Smooth muscle cell (in vitro differentiated cells): ENCODE data around the gene GPATCH4. TPM values are rescaled to one million over a fixed set of nuclear protein-coding genes. Genes with fewer than 3 reads are reported as not detected.

Experiments
- DNase-seq: peaks from one replicate; lab custom pipeline; 2025; ENCODE audit not compliant: unreplicated experiment; lab: John Stamatoyannopoulos, UW
- H2AFZ ChIP-seq: fragments of 200-600 bp; sonication (generic); 2 replicates; pipeline ENCODE4 v1.6.0; 2016; ENCODE audit warnings: antibody characterized with exemption, low read depth, mild to moderate bottlenecking
- H3F3A ChIP-seq: fragments of 200-600 bp; sonication (generic); 2 replicates; pipeline ENCODE4 v1.6.0; 2017; ENCODE audit warnings: antibody characterized with exemption, low read depth
- H3K27ac ChIP-seq: fragments of 200-600 bp; sonication (generic); 2 replicates; pipeline ENCODE4 v1.5.1; 2016; ENCODE audit warnings: low read depth, mild to moderate bottlenecking
- H3K27me3 ChIP-seq: fragments of 200-600 bp; sonication (generic); 2 replicates; pipeline ENCODE4 v1.6.1; 2016; ENCODE audit warnings: low read depth, mild to moderate bottlenecking
- H3K36me3 ChIP-seq: fragments of 200-600 bp; sonication (generic); 2 replicates; pipeline ENCODE4 v1.5.1; 2016; ENCODE audit warnings: low read depth
- H3K4me1 ChIP-seq: fragments of 200-600 bp; sonication (generic); 2 replicates; pipeline ENCODE4 v1.5.1; 2016; ENCODE audit warnings: low read depth
- H3K4me2 ChIP-seq: fragments of 200-600 bp; sonication (generic); 2 replicates; pipeline ENCODE4 v1.6.0; 2016; ENCODE audit warnings: mild to moderate bottlenecking
- H3K4me3 ChIP-seq: fragments of 200-600 bp; sonication (generic); 2 replicates; pipeline ENCODE4 v1.5.1; 2016; ENCODE audit warnings: mild to moderate bottlenecking
- H3K79me2 ChIP-seq: fragments of 200-600 bp; sonication (generic); 2 replicates; pipeline ENCODE4 v1.6.0; 2016; ENCODE audit warnings: low read depth, mild to moderate bottlenecking
- H3K9ac ChIP-seq: fragments of 200-600 bp; sonication (generic); 2 replicates; pipeline ENCODE4 v1.6.0; 2016; ENCODE audit warnings: low read depth
- H3K9me3 ChIP-seq: fragments of 200-600 bp; sonication (generic); replicated peaks from 2 replicates; pipeline ENCODE4 v1.5.1; 2016; ENCODE audit warnings: low read depth
- H4K20me1 ChIP-seq: fragments of 200-600 bp; sonication (generic); 2 replicates; pipeline ENCODE4 v1.6.0; 2016; ENCODE audit warnings: low read depth
- WGBS: methylation state at CpG from one replicate; pipeline ENCODE4 v1.1.7; 2016; ENCODE audit warnings: low lambda C conversion rate; 5-methylcytosine and 5-hydroxymethylcytosine counted together
- polyA plus RNA-seq: library from polyadenylated mRNA; unstranded; fragments of >200 nt; fragmentation: Nextera tagmentation; extraction: Ambion mirVana; gene quantifications from 2 replicates; pipeline ENCODE4 v1.2.1, GENCODE V29; 2016
- total RNA-seq: library from RNA; depleted of rRNA; stranded (reverse); fragments of >200 nt; gene quantifications from 2 replicates; pipeline ENCODE4 v1.2.3, GENCODE V29; 2014
- TF ChIP-seq, protein P1 (sequence below): fragments of 200-600 bp; sonication (generic); IDR thresholded peaks from 2 replicates; pipeline ENCODE4 v1.5.1; 2017; ENCODE audit warnings: borderline replicate concordance, mild to moderate bottlenecking, antibody characterized with exemption; ENCODE audit not compliant: insufficient read depth, poor library complexity, severe bottlenecking

The GPATCH4 gene
- total and polyA plus RNA-seq, 2 experiments from 2014 or later = 11.9 to 19.9 TPM

- Histone ChIP-seq H3K9me3 (no peaks in the 10 kb centered on the region), H3F3A (no peaks in the 10 kb centered on the region), H2AFZ (no peak overlapping the region), H3K9ac (no peak overlapping the region), H3K4me2 (no peak overlapping the region), H3K36me3 (no peaks in the 10 kb centered on the region), H3K4me1 (no peaks in the 10 kb centered on the region), H3K4me3 (no peak overlapping the region), H3K27me3 (no peaks in the 10 kb centered on the region), H4K20me1 (no peaks in the 10 kb centered on the region), H3K27ac (no peak overlapping the region), H3K79me2 (no peaks in the 10 kb centered on the region)
- WGBS = 90% methylated on average over 3 of the region's 3 CpGs
- TF ChIP-seq, protein P1, sequence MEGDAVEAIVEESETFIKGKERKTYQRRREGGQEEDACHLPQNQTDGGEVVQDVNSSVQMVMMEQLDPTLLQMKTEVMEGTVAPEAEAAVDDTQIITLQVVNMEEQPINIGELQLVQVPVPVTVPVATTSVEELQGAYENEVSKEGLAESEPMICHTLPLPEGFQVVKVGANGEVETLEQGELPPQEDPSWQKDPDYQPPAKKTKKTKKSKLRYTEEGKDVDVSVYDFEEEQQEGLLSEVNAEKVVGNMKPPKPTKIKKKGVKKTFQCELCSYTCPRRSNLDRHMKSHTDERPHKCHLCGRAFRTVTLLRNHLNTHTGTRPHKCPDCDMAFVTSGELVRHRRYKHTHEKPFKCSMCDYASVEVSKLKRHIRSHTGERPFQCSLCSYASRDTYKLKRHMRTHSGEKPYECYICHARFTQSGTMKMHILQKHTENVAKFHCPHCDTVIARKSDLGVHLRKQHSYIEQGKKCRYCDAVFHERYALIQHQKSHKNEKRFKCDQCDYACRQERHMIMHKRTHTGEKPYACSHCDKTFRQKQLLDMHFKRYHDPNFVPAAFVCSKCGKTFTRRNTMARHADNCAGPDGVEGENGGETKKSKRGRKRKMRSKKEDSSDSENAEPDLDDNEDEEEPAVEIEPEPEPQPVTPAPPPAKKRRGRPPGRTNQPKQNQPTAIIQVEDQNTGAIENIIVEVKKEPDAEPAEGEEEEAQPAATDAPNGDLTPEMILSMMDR = no peak
- DNase-seq = no peak
Measured at GRCh38 chr1:156577550-156577949, 23.7 kb downstream of the GPATCH4 start.

GRCh38 chr1:156574039-156574633 is 27.1 kb downstream of the GPATCH4 start:
- Histone ChIP-seq H3K4me2 (no peak overlapping the region), H3K9me3 (no peaks in the 10 kb centered on the region), H3F3A (no peaks in the 10 kb centered on the region), H3K9ac (no peak overlapping the region), H3K27ac (no peak overlapping the region), H3K79me2 (peaks cover 12% of the 10 kb centered on the region), H3K27me3 (no peaks in the 10 kb centered on the region), H3K36me3 (no peaks in the 10 kb centered on the region), H3K4me3 (no peak overlapping the region), H2AFZ (no peak overlapping the region), H4K20me1 (no peaks in the 10 kb centered on the region), H3K4me1 (no peaks in the 10 kb centered on the region)
- WGBS = 74% methylated on average over 2 of the region's 2 CpGs
- DNase-seq = no peak
- TF ChIP-seq, protein P1 = no peak

- no peak overlapping the region for H3K9ac ChIP-seq
- no peaks in the 10 kb centered on the region for H4K20me1 ChIP-seq
- H3K79me2 ChIP-seq = peaks cover 12% of the 10 kb centered on the region
- no peaks in the 10 kb centered on the region for H3F3A ChIP-seq
- TF ChIP-seq, protein P1 = no peak
- WGBS = 44% methylated on average over 10 of the region's 10 CpGs
- H2AFZ ChIP-seq = peak overlapping the region; percentile 67
- peak overlapping the region; percentile 90 for H3K4me2 ChIP-seq
- no peaks in the 10 kb centered on the region for H3K4me1 ChIP-seq
- H3K9me3 ChIP-seq = no peaks in the 10 kb centered on the region
- no peaks in the 10 kb centered on the region for H3K27me3 ChIP-seq
- no peaks in the 10 kb centered on the region for H3K36me3 ChIP-seq
- H3K4me3 ChIP-seq = peak overlapping the region; percentile 56
- no peak overlapping the region for H3K27ac ChIP-seq
- no peak for DNase-seq
Measured at GRCh38 chr1:156572663-156573018, 28.6 kb downstream of the GPATCH4 start.

DNA sequence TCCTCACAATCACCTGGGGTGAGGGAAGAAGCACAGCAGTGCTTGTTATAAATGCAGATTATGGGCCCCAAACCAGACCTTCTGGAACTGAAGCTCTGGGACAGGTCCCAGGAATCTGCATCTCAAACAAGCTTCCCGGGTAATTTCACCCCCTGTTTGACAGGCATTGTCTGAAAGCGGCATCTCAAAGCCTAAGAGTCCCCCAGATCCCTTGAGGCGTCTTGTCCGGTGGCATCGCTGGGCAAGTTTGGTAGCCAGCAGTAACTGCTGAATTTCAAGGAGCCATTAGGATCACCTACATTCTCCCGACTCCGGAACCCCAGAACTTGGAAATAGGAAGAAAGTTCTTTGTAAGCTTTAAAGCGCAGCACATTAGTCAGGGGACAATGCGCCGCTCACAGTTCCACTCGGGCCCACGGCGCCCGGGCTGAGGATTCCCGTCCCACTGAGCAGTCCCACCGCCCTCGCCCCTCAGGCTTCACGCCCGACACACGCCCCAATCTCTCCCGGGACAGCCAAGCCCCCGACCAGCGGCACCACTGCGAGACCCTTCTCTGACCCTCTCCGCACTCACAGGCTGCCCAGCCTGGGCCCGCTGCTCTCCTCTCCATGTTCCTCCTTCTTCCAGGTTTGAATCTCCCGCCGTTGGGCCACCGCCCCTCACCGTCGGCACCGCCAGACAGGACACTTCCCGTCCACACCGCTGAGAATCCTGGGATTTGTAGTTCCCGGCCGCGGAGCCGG is 29.2 kb downstream of the GPATCH4 start, which contains the start of gene IQGAP3:
Gene IQGAP3 (minus strand): TSS at position 647 of the 744 bp plus-strand sequence. CDS start 36 bp downstream, at position 611.
- Histone ChIP-seq H3K4me2 (peak within 1 kb of the TSS; percentile 90), H3K9ac (peak within 1 kb of the TSS; percentile 59), H4K20me1 (no peaks in the 10 kb centered on the region), H2AFZ (peak within 1 kb of the TSS; percentile 67), H3K27me3 (no peaks in the 10 kb centered on the region), H3K36me3 (no peaks in the 10 kb centered on the region), H3K4me3 (peak within 1 kb of the TSS; percentile 56), H3F3A (no peaks in the 10 kb centered on the region), H3K27ac (peak within 1 kb of the TSS; percentile 78), H3K79me2 (peaks cover 12% of the 10 kb centered on the region), H3K4me1 (no peaks in the 10 kb centered on the region), H3K9me3 (no peaks in the 10 kb centered on the region)
- WGBS = under 1% methylated on average over 38 of the region's 38 CpGs
- DNase-seq = peak; percentile 16
- TF ChIP-seq, protein P1 = no peak
